Prostate gland (tissue), 2 donors: ENCODE measurements around the gene CACNA1D.

Experiments used
- POLR2A ChIP-seq: fragments of 450-650 bp; IDR thresholded peaks from one replicate; pipeline ENCODE4 v1.6.1; 2016; ENCODE audit warnings: antibody characterized with exemption, mild to moderate bottlenecking
- POLR2AphosphoS5 ChIP-seq: sonication (generic); formaldehyde crosslinking; IDR thresholded peaks from one replicate; pipeline ENCODE4 v1.6.1; 2017; ENCODE audit warnings: antibody characterized with exemption
- TF ChIP-seq, protein P1 (sequence below), 4 experiments: fragments of 200-600 bp in 2 of 4; fragments of 450-650 bp in 2 of 4; sonication (generic) in 2 of 4; IDR thresholded peaks; 1 replicate in 3 of 4; 2 replicates in 1 of 4; pipeline ENCODE4 v1.5.1; 2016 to 2019; ENCODE audit warnings: antibody characterized with exemption in 4 of 4, mild to moderate bottlenecking in 2 of 4, moderate library complexity in 2 of 4

DNA sequence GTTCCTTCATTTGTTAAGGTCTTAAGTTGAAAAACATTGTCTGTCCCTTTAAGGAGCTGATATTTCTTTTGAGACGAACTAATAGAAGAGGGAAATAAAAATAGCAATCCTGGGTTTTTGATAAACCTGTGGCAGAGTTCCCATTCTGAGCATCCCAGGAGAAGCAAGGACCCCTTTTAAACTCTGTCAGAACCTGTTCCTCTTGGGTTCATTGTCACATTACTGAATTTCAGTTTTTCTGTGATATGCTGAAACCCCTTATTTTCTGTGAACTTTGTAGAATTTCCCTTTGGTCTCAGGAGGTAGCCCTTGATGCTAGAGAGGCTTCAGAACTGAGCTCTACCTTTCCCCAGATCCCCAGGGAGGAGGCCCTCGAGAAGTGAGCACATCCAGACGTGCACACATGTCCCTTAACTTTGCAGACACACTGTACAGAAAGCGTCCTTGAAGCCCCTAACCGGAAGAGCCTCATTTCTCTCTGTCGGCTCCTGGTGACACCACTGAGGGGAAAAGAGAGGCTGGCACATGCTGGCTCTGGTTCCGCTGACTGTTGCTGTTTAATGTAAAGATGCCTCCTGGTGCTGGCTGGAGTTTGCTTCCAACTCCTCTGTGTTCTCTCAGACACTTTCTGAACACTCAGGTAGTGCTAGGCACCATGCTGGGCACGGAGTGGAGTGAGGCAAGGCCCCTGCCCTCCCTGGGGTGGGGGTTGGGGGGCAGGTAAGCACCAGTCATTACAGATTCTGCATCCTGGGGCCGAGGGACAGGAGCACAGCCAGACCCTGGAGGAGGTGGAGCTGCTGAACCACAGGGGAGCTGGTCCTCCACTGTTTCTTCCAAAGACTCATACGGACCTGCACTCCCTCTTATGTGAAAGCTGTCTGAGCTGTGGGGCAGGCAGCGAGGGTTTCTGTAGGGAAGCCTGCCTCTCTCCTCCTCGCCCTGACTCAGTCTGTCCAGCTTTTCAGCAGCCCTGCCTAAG lies 274.4 kb downstream of the CACNA1D start:
- TF ChIP-seq POLR2A (no peak), POLR2AphosphoS5 (no peak)
- TF ChIP-seq, protein P1, sequence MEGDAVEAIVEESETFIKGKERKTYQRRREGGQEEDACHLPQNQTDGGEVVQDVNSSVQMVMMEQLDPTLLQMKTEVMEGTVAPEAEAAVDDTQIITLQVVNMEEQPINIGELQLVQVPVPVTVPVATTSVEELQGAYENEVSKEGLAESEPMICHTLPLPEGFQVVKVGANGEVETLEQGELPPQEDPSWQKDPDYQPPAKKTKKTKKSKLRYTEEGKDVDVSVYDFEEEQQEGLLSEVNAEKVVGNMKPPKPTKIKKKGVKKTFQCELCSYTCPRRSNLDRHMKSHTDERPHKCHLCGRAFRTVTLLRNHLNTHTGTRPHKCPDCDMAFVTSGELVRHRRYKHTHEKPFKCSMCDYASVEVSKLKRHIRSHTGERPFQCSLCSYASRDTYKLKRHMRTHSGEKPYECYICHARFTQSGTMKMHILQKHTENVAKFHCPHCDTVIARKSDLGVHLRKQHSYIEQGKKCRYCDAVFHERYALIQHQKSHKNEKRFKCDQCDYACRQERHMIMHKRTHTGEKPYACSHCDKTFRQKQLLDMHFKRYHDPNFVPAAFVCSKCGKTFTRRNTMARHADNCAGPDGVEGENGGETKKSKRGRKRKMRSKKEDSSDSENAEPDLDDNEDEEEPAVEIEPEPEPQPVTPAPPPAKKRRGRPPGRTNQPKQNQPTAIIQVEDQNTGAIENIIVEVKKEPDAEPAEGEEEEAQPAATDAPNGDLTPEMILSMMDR (IDR thresholded peaks at IDR 0.05), result no peak
